Activated CD4-positive, CD25-positive, alpha-beta regulatory T cell treated with anti-CD3 and anti-CD28 coated beads, Interleukin-2, amount 50 U/mL, for 16 hours (primary cell): ENCODE measurements around the gene KCNQ5.
"Not testable (repeated sequence)": the region's sequence is repeated elsewhere in the genome, so short reads cannot be mapped to it uniquely, and the experiment has no call there.

Experiments used
- DNase-seq: peaks from one replicate; pipeline ENCODE4 v3.0.0-alpha.2; 2020; ENCODE audit warnings: low read depth, low spot score

Gene KCNQ5

GRCh38 chr6:72621291-72622093 is at the start of gene KCNQ5:
Gene KCNQ5, plus strand, starts transcription at chr6:72622064.
- no peak for DNase-seq

- no peak for DNase-seq
Observed at GRCh38 chr6:72579865-72580264, 42.0 kb upstream of the KCNQ5 start.

- no peak for DNase-seq
Observed at GRCh38 chr6:72580281-72580940, 41.5 kb upstream of the KCNQ5 start.

GRCh38 chr6:72580950-72581349 is 40.9 kb upstream of the KCNQ5 start:
- not testable (repeated sequence) for DNase-seq

- DNase-seq, result no peak
Observed at GRCh38 chr6:72588155-72588554, 33.7 kb upstream of the KCNQ5 start.

GRCh38 chr6:72589096-72589495 is 32.8 kb upstream of the KCNQ5 start:
- no peak for DNase-seq

GRCh38 chr6:72595812-72596211 is 26.1 kb upstream of the KCNQ5 start:
- DNase-seq, result no peak

- DNase-seq, result no peak
Observed at GRCh38 chr6:72616406-72617015, 5.4 kb upstream of the KCNQ5 start.

GRCh38 chr6:72617721-72618120 is 4.1 kb upstream of the KCNQ5 start:
- no peak for DNase-seq

GRCh38 chr6:72619883-72620696 is 1.8 kb upstream of the KCNQ5 start:
- peak; percentile 44 for DNase-seq

- no peak for DNase-seq
Observed at GRCh38 chr6:72620871-72621290, 983 bp upstream of the KCNQ5 start.

GRCh38 chr6:72622094-72622940 is 453 bp downstream of the KCNQ5 start:
- no peak for DNase-seq

GRCh38 chr6:72623808-72624207 is 1.9 kb downstream of the KCNQ5 start:
- no peak for DNase-seq

- no peak for DNase-seq
Observed at GRCh38 chr6:72624557-72625160, 2.8 kb downstream of the KCNQ5 start.

GRCh38 chr6:72626126-72626525 is 4.3 kb downstream of the KCNQ5 start:
- DNase-seq, result no peak

GRCh38 chr6:72627539-72627938 is 5.7 kb downstream of the KCNQ5 start:
- DNase-seq, result no peak

- DNase-seq, result no peak
Observed at GRCh38 chr6:72631480-72631879, 9.6 kb downstream of the KCNQ5 start.

- DNase-seq, result no peak
Observed at GRCh38 chr6:72635636-72636035, 13.8 kb downstream of the KCNQ5 start.

GRCh38 chr6:72636215-72636614 is 14.4 kb downstream of the KCNQ5 start:
- no peak for DNase-seq

GRCh38 chr6:72636786-72637185 is 14.9 kb downstream of the KCNQ5 start:
- no peak for DNase-seq
